ENCODE measurements around the gene PNMA6E.

Gene PNMA6E

DNA sequence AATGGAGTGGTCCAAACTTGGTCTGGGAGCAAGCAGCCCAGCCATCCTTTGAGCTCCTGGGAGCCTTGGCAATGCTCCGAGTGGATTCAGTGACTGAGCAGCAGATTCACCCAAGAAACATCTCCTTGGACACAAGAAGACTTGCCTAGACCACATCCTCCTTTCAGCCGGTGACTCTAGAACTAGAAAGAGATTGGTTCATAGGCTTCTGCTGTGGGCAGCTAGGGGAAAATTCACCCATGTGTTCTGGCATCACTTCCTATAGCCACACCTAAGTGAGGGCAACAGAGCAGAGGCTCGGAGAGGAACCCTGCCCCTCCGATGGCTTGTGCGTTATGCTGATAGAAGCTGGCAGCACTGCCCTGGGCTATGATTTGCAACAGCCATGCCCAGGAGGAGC is 51.2 kb downstream of the PNMA6E start:
- DNase-seq (ENCODE audit: low spot score) = no peak

GRCh38 chrX:153348421-153348820 is 52.7 kb downstream of the PNMA6E start:
- no peak for DNase-seq (ENCODE audit: low spot score)

DNA sequence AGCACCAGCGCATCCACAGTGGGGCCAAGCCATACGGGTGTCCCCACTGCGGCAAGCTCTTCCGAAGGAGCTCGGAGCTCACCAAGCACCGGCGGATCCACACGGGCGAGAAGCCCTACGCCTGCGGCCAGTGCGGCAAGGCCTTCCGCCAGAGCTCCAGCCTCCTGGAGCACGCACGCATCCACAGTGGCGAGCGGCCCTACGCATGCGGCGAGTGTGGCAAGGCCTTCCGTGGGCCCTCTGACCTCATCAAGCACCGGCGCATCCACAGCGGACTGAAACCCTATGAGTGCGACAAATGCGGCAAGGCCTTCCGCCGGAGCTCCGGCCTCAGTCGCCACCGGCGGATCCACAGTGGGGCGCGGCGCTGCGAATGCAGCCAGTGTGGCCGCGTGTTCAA is 53.6 kb downstream of the PNMA6E start:
- DNase-seq (ENCODE audit: low spot score) = no peak
